Osteocyte (in vitro differentiated cells): ENCODE measurements around the gene LRRC14B. TPM values are rescaled to one million over a fixed set of nuclear protein-coding genes. Genes with fewer than 3 reads are reported as not detected.
"Not testable (repeated sequence)": the region's sequence is repeated elsewhere in the genome, so short reads cannot be mapped to it uniquely, and the experiment has no call there.

Experiments used
- DNase-seq: peaks from one replicate; pipeline ENCODE4 v3.0.0; 2021; ENCODE audit warnings: mixed read lengths; ENCODE audit not compliant: unreplicated experiment; ENCODE audit errors: extremely low spot score
- H3K27ac Mint-ChIP-seq: one replicate; pipeline ENCODE4 v1.8.0; 2021; ENCODE audit warnings: mild to moderate bottlenecking, mixed read lengths; ENCODE audit not compliant: unreplicated experiment
- H3K27me3 Mint-ChIP-seq: one replicate; pipeline ENCODE4 v1.8.0; 2021; ENCODE audit warnings: mixed read lengths; ENCODE audit not compliant: unreplicated experiment
- H3K36me3 Mint-ChIP-seq: one replicate; pipeline ENCODE4 v1.8.0; 2021; ENCODE audit warnings: mixed read lengths; ENCODE audit not compliant: unreplicated experiment
- H3K4me1 Mint-ChIP-seq: one replicate; pipeline ENCODE4 v1.8.0; 2021; ENCODE audit warnings: mixed read lengths; ENCODE audit not compliant: unreplicated experiment
- H3K4me3 Mint-ChIP-seq: one replicate; pipeline ENCODE4 v1.8.0; 2021; ENCODE audit warnings: mild to moderate bottlenecking, moderate library complexity, mixed read lengths; ENCODE audit not compliant: unreplicated experiment
- H3K9me3 Mint-ChIP-seq: one replicate; pipeline ENCODE4 v1.8.0; 2021; ENCODE audit warnings: mixed read lengths; ENCODE audit not compliant: unreplicated experiment
- CTCF ChIP-seq: fragments of 200-600 bp; sonication (generic); IDR thresholded peaks from 2 replicates; pipeline ENCODE4 v1.5.0; 2021; ENCODE audit warnings: antibody characterized with exemption, mild to moderate bottlenecking, moderate library complexity
- total RNA-seq: library from RNA; stranded (reverse); gene quantifications from 2 replicates; pipeline ENCODE4 v1.2.1, GENCODE V29; 2021

LRRC14B gene
- total RNA-seq, 1 donor from 2014 or later: not detected

- peak overlapping the region; percentile 89 for H3K27ac Mint-ChIP-seq
- TF ChIP-seq CTCF: peak; percentile 4
- H3K4me1 Mint-ChIP-seq: peaks cover 66% of the 10 kb centered on the region
- peak; percentile 83 for DNase-seq
- H3K9me3 Mint-ChIP-seq: no peaks in the 10 kb centered on the region
- H3K4me3 Mint-ChIP-seq: peak overlapping the region; percentile 94
- H3K27me3 Mint-ChIP-seq: no peaks in the 10 kb centered on the region
- peaks cover 12% of the 10 kb centered on the region for H3K36me3 Mint-ChIP-seq
Measured at GRCh38 chr5:218457-219291, 27.4 kb downstream of the LRRC14B start.

GRCh38 chr5:219460-219863 is 28.2 kb downstream of the LRRC14B start:
- H3K27ac Mint-ChIP-seq: peak overlapping the region; percentile 89

GRCh38 chr5:219991-220390 is 28.7 kb downstream of the LRRC14B start:
- no peak for DNase-seq
- Mint-ChIP-seq H3K9me3 (no peaks in the 10 kb centered on the region), H3K4me3 (peak overlapping the region; percentile 94), H3K27ac (peak overlapping the region; percentile 89), H3K36me3 (peaks cover 10% of the 10 kb centered on the region), H3K27me3 (no peaks in the 10 kb centered on the region), H3K4me1 (peaks cover 61% of the 10 kb centered on the region)
- no peak for TF ChIP-seq CTCF

More at GRCh38 chr5:219460-219863, 28.2 kb downstream of the LRRC14B start:
- no peak for DNase-seq
- no peak for TF ChIP-seq CTCF
- H3K27me3 Mint-ChIP-seq: no peaks in the 10 kb centered on the region
- H3K36me3 Mint-ChIP-seq: peaks cover 5% of the 10 kb centered on the region
- peak overlapping the region; percentile 94 for H3K4me3 Mint-ChIP-seq
- peaks cover 66% of the 10 kb centered on the region for H3K4me1 Mint-ChIP-seq
- H3K9me3 Mint-ChIP-seq: no peaks in the 10 kb centered on the region

- peaks cover 44% of the 10 kb centered on the region for H3K4me1 Mint-ChIP-seq
- H3K27me3 Mint-ChIP-seq, DNase-seq, H3K9me3 Mint-ChIP-seq: not testable (repeated sequence)
- peaks cover 26% of the 10 kb centered on the region for H3K36me3 Mint-ChIP-seq
- H3K4me3 Mint-ChIP-seq: peak overlapping the region; percentile 53
- H3K27ac Mint-ChIP-seq: peak overlapping the region; percentile 87
Measured at GRCh38 chr5:222951-223715, 31.8 kb downstream of the LRRC14B start.

GRCh38 chr5:223791-224190 is 32.5 kb downstream of the LRRC14B start:
- peaks cover 44% of the 10 kb centered on the region for H3K4me1 Mint-ChIP-seq
- H3K9me3 Mint-ChIP-seq: no peaks in the 10 kb centered on the region
- H3K27ac Mint-ChIP-seq: peak overlapping the region; percentile 87
- no peaks in the 10 kb centered on the region for H3K27me3 Mint-ChIP-seq
- H3K36me3 Mint-ChIP-seq: peaks cover 31% of the 10 kb centered on the region
- DNase-seq: no peak
- H3K4me3 Mint-ChIP-seq: no peak overlapping the region
- TF ChIP-seq CTCF: no peak
